GM21381 (cell line): ENCODE results near the gene FZD10.

Experiments
- ATAC-seq: cut with Tn5 transposase; IDR thresholded peaks from one replicate; pipeline ENCODE4 v1.9.1; 2021; ENCODE audit warnings: mild to moderate bottlenecking, moderate library complexity; ENCODE audit not compliant: unreplicated experiment

The FZD10 gene

GRCh38 chr12:130203151-130203550 lies 40.9 kb downstream of the FZD10 start:
- no peak for ATAC-seq

GRCh38 chr12:130204541-130204953 lies 42.3 kb downstream of the FZD10 start:
- ATAC-seq: no peak

GRCh38 chr12:130205495-130205894 lies 43.2 kb downstream of the FZD10 start:
- ATAC-seq: no peak

- no peak for ATAC-seq
Measured at GRCh38 chr12:130212384-130212989, 50.2 kb downstream of the FZD10 start.

- no peak for ATAC-seq
Measured at GRCh38 chr12:130213249-130213648, 51.0 kb downstream of the FZD10 start.

GRCh38 chr12:130214686-130215395 lies 52.6 kb downstream of the FZD10 start:
- ATAC-seq: no peak
